Measurements from ENCODE around the gene SLC16A4. TPM values are rescaled to one million over a fixed set of nuclear protein-coding genes. Genes with fewer than 3 reads are reported as not detected.

Gene SLC16A4
- total RNA-seq, 1 donor from 2014 or later: 25.8 TPM

DNA sequence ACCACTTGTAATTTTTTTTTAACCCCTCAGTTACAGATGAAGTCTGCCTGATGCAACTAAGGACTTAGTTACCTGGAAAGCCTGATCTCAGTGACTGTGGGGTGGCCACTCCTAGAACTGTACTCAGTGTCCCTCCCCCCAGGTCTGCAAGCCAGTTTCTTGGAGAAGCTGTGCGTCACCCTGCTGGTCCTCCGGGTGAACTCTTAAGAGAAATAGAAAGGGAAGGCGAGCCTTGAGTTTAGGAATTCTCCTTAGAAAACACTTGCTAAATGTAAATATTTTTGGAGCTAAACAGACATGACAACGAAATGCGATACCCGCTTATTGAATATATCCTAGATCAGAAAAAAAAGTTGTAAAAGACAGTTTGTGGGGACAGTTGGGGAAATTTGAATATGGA, 730 bp downstream of the SLC16A4 start:
- no peak for DNase-seq (ENCODE audit: extremely low spot score, unreplicated experiment)
- Mint-ChIP-seq H3K36me3 (ENCODE audit: unreplicated experiment) (peaks cover 8% of the 10 kb centered on the region), H3K4me3 (ENCODE audit: unreplicated experiment) (peak overlapping the region; percentile 78), H3K9me3 (ENCODE audit: unreplicated experiment) (no peaks in the 10 kb centered on the region), H3K27ac (ENCODE audit: unreplicated experiment) (peak overlapping the region; percentile 93), H3K27me3 (ENCODE audit: unreplicated experiment) (no peaks in the 10 kb centered on the region), H3K4me1 (ENCODE audit: unreplicated experiment) (peaks cover 51% of the 10 kb centered on the region)
- TF ChIP-seq, protein P1, sequence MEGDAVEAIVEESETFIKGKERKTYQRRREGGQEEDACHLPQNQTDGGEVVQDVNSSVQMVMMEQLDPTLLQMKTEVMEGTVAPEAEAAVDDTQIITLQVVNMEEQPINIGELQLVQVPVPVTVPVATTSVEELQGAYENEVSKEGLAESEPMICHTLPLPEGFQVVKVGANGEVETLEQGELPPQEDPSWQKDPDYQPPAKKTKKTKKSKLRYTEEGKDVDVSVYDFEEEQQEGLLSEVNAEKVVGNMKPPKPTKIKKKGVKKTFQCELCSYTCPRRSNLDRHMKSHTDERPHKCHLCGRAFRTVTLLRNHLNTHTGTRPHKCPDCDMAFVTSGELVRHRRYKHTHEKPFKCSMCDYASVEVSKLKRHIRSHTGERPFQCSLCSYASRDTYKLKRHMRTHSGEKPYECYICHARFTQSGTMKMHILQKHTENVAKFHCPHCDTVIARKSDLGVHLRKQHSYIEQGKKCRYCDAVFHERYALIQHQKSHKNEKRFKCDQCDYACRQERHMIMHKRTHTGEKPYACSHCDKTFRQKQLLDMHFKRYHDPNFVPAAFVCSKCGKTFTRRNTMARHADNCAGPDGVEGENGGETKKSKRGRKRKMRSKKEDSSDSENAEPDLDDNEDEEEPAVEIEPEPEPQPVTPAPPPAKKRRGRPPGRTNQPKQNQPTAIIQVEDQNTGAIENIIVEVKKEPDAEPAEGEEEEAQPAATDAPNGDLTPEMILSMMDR (IDR thresholded peaks at IDR 0.05): peak; percentile 16

DNA sequence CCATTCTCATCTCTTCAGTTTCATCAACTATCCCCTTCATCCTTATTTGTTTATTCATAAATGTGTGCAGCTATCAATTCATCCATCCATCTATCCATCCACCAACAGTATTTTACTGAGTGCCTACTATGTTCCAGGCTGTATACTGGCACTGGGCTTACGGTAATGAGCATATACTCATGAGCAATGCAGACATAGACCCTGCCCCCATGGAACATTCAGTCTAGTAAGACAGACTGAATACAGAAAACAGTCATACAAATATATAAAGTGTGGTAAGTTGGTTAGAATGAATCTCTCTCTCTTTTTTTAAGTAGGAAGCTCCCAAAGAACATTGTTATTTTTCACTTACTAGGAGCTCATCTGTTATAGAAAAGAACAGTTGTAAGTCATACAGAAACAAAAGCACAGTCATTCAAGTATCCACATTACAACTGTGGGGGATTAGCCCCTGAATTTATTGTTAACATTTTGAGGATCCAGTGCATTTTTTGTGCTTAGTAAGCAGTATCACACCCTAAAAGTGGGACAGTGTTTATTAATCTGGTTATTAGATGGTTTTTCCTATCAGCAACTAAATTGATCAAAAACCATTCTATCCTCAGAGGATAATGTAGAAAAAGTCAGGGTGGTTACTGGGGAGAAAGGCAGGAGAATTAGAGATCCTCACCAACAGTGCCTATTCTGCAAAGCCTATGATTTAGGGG, 3.6 kb downstream of the SLC16A4 start:
- Mint-ChIP-seq H3K27ac (ENCODE audit: unreplicated experiment) (no peak overlapping the region), H3K4me3 (ENCODE audit: unreplicated experiment) (no peak overlapping the region), H3K4me1 (ENCODE audit: unreplicated experiment) (peaks cover 35% of the 10 kb centered on the region), H3K36me3 (ENCODE audit: unreplicated experiment) (peaks cover 18% of the 10 kb centered on the region), H3K9me3 (ENCODE audit: unreplicated experiment) (no peaks in the 10 kb centered on the region), H3K27me3 (ENCODE audit: unreplicated experiment) (no peaks in the 10 kb centered on the region)
- TF ChIP-seq, protein P1 (IDR thresholded peaks at IDR 0.05): no peak
- no peak for DNase-seq (ENCODE audit: extremely low spot score, unreplicated experiment)

DNA sequence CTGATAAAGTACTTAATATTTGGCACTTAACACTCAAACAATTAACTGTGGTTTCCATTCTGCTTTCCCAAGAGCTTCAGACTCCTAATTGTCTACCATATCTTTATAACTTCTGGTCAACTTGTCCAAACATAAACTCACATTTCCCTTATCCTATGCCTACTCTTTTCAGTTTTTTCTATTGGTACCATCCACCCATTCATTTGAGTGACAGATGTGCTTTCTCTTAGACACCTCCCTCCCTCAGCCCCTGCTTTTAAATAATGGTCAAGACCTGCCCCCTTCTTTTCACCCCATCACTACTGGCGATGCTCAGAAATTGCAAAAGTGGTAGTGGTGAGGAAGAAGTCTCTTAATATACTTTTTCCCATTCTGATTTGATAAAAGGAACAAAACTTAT, 5.5 kb downstream of the SLC16A4 start:
- Mint-ChIP-seq H3K4me1 (ENCODE audit: unreplicated experiment) (peaks cover 26% of the 10 kb centered on the region), H3K4me3 (ENCODE audit: unreplicated experiment) (no peak overlapping the region), H3K27ac (ENCODE audit: unreplicated experiment) (no peak overlapping the region), H3K27me3 (ENCODE audit: unreplicated experiment) (no peaks in the 10 kb centered on the region), H3K9me3 (ENCODE audit: unreplicated experiment) (no peaks in the 10 kb centered on the region), H3K36me3 (ENCODE audit: unreplicated experiment) (peaks cover 23% of the 10 kb centered on the region)
- no peak for DNase-seq (ENCODE audit: extremely low spot score, unreplicated experiment)
- TF ChIP-seq, protein P1 (IDR thresholded peaks at IDR 0.05): no peak

DNA sequence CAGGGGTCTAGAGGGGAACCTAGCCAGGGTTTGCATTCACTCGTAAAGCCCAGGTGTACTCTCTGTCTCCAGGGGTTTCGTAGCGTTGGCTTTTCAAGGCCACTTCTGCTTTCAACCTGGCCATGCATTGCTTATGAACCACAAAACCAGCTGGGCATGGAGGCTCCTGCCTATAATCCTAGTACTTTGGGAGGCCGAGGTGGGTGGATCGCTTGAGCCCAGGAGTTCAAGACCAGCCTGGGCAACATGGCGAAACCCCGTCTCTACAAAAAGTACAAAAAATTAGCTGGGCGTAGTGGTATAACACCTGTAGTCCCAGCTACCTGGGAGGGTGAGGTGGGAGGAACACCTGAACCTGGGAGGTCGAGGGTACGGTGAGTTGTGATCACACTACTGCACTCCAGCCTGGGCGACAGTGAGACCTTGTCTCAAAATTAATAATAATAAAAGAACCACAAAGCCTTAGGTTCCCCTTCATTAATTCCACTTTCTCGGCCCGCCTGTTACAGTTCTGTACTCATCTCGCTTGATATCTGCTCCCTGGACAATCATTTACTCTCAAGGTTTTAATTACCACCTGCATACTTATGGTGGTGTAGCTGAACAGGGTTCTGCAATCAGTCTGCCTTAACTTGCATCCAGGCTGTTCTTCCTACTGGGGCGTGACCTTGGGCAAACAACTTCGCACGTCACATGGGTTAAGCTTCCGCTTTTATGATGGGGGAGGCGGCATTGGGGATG, 6.1 kb downstream of the SLC16A4 start:
- no peak overlapping the region for H3K4me3 Mint-ChIP-seq (ENCODE audit: unreplicated experiment)
- TF ChIP-seq, protein P1 (IDR thresholded peaks at IDR 0.05): no peak
- peaks cover 23% of the 10 kb centered on the region for H3K36me3 Mint-ChIP-seq (ENCODE audit: unreplicated experiment)
- DNase-seq (ENCODE audit: extremely low spot score, unreplicated experiment): no peak
- H3K27ac Mint-ChIP-seq (ENCODE audit: unreplicated experiment): no peak overlapping the region
- no peaks in the 10 kb centered on the region for H3K27me3 Mint-ChIP-seq (ENCODE audit: unreplicated experiment)
- H3K9me3 Mint-ChIP-seq (ENCODE audit: unreplicated experiment): no peaks in the 10 kb centered on the region
- H3K4me1 Mint-ChIP-seq (ENCODE audit: unreplicated experiment): peaks cover 24% of the 10 kb centered on the region

DNA sequence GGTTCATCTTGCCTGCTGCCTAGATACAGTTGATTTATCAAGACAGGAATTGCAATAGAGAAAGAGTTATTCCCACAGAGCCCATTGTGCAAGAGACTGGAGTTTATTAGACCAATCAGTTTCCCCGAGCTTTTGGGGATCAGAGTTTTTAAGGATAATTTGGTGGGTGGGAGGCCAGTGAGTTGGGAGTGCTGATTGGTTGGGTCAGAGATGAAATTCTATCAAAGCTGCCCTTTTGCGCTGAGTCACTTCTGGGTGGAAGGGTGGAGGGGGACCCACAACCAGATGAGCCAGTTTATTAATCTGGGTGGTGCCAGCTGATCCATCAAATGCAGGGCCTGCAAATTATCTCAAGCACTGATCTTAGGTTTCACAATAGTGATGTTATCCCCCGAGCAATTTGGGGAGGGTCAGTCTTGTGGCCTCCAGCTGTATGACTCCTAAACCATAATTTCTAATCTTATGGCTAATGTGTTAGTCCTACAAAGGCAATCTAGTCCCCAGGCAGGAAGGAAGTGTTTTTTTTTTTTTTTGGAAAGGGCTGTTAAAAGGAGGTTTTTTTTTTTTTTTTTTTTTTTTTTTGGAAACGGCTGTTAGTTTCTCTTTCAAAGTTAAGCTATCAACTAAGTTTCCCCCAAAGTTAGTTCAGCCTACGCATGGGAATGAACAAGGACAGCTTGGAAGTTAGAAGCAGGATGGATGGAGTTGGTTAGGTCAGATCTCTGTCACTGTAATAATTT, 7.4 kb downstream of the SLC16A4 start:
- DNase-seq (ENCODE audit: extremely low spot score, unreplicated experiment): no peak
- Mint-ChIP-seq H3K9me3 (ENCODE audit: unreplicated experiment) (no peaks in the 10 kb centered on the region), H3K4me1 (ENCODE audit: unreplicated experiment) (peaks cover 16% of the 10 kb centered on the region), H3K27ac (ENCODE audit: unreplicated experiment) (peak overlapping the region; percentile 31), H3K4me3 (ENCODE audit: unreplicated experiment) (no peak overlapping the region), H3K27me3 (ENCODE audit: unreplicated experiment) (no peaks in the 10 kb centered on the region), H3K36me3 (ENCODE audit: unreplicated experiment) (peaks cover 30% of the 10 kb centered on the region)
- TF ChIP-seq, protein P1 (IDR thresholded peaks at IDR 0.05): no peak

Data from osteocyte (in vitro differentiated cells).